ENCODE measurements around the gene SH2D7. TPM values are rescaled to one million over a fixed set of nuclear protein-coding genes. Genes with fewer than 3 reads are reported as not detected.

SH2D7 gene
- polyA plus RNA-seq, 1 donor from 2014 or later = not detected

DNA sequence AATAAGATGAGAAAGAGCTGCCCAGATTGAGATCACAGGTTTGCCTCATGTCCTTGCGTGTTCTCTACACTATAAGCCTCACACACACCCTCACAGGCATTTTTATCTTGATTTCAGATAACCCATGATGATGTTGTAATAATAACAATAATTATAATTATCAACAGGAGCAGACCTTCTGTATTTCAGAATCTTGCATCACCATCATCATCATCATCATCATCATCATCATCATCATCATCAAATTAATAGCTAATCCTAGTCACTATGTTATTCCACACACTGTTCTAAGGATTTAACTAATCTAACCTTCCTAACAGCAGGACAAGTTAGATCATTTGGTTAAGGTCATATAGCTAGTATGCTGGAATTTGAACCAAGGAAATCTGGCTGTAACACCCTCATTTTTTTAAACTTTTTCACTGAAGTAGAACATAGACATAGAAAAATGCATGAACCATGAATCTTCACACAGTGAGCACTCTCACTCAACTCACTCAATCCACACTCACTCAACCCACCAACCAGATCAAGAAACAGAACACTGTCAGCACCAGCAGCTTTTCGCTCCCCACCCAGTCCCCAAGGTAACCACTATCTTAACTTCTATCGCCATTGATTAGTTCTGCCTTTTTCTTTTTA is 1.8 kb upstream of the SH2D7 start:
- Histone ChIP-seq H3K79me2 (replicated peaks; ENCODE audit: insufficient read depth, low read length) (no peaks in the 10 kb centered on the region), H3K9ac (ENCODE audit: low read length) (no peak overlapping the region), H3K4me3 (ENCODE audit: low read length) (no peak overlapping the region), H2AFZ (ENCODE audit: low read depth, low read length) (no peak overlapping the region), H4K20me1 (ENCODE audit: insufficient read depth) (no peaks in the 10 kb centered on the region), H3K27ac (ENCODE audit: low read length) (no peak overlapping the region), H3K9me2 (ENCODE audit: insufficient read depth, low read length) (no peaks in the 10 kb centered on the region), H3K9me3 (ENCODE audit: low read length) (no peaks in the 10 kb centered on the region), H3K27me3 (ENCODE audit: insufficient read depth, low read depth, low read length) (no peaks in the 10 kb centered on the region), H3K36me3 (ENCODE audit: insufficient read depth, low read length) (no peaks in the 10 kb centered on the region), H3K4me2 (ENCODE audit: low read length) (no peak overlapping the region), H3F3A (ENCODE audit: insufficient read depth, low read length, poor library complexity, severe bottlenecking) (no peaks in the 10 kb centered on the region)
- TF ChIP-seq, protein P1, sequence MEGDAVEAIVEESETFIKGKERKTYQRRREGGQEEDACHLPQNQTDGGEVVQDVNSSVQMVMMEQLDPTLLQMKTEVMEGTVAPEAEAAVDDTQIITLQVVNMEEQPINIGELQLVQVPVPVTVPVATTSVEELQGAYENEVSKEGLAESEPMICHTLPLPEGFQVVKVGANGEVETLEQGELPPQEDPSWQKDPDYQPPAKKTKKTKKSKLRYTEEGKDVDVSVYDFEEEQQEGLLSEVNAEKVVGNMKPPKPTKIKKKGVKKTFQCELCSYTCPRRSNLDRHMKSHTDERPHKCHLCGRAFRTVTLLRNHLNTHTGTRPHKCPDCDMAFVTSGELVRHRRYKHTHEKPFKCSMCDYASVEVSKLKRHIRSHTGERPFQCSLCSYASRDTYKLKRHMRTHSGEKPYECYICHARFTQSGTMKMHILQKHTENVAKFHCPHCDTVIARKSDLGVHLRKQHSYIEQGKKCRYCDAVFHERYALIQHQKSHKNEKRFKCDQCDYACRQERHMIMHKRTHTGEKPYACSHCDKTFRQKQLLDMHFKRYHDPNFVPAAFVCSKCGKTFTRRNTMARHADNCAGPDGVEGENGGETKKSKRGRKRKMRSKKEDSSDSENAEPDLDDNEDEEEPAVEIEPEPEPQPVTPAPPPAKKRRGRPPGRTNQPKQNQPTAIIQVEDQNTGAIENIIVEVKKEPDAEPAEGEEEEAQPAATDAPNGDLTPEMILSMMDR (IDR thresholded peaks at IDR 0.05; ENCODE audit: poor library complexity, severe bottlenecking) = no peak
- no peak for TF ChIP-seq MXI1 (conservative IDR thresholded peaks at IDR 0.05; ENCODE audit: poor library complexity, severe bottlenecking)
- no peak for TF ChIP-seq RAD21 (conservative IDR thresholded peaks at IDR 0.05)
- TF ChIP-seq EP300 (conservative IDR thresholded peaks at IDR 0.05; ENCODE audit: poor library complexity, severe bottlenecking) = no peak
- TF ChIP-seq SMC3 (conservative IDR thresholded peaks at IDR 0.05; ENCODE audit: poor library complexity) = no peak
- no peak for TF ChIP-seq EZH2 (IDR thresholded peaks at IDR 0.05; ENCODE audit: borderline replicate concordance, insufficient read depth, low read length, poor library complexity, severe bottlenecking)
- no peak for TF ChIP-seq TAF1 (IDR thresholded peaks at IDR 0.05; ENCODE audit: low read depth)
- no peak for TF ChIP-seq POLR2AphosphoS5 (IDR thresholded peaks at IDR 0.05)
- TF ChIP-seq, protein P2, sequence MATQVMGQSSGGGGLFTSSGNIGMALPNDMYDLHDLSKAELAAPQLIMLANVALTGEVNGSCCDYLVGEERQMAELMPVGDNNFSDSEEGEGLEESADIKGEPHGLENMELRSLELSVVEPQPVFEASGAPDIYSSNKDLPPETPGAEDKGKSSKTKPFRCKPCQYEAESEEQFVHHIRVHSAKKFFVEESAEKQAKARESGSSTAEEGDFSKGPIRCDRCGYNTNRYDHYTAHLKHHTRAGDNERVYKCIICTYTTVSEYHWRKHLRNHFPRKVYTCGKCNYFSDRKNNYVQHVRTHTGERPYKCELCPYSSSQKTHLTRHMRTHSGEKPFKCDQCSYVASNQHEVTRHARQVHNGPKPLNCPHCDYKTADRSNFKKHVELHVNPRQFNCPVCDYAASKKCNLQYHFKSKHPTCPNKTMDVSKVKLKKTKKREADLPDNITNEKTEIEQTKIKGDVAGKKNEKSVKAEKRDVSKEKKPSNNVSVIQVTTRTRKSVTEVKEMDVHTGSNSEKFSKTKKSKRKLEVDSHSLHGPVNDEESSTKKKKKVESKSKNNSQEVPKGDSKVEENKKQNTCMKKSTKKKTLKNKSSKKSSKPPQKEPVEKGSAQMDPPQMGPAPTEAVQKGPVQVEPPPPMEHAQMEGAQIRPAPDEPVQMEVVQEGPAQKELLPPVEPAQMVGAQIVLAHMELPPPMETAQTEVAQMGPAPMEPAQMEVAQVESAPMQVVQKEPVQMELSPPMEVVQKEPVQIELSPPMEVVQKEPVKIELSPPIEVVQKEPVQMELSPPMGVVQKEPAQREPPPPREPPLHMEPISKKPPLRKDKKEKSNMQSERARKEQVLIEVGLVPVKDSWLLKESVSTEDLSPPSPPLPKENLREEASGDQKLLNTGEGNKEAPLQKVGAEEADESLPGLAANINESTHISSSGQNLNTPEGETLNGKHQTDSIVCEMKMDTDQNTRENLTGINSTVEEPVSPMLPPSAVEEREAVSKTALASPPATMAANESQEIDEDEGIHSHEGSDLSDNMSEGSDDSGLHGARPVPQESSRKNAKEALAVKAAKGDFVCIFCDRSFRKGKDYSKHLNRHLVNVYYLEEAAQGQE (IDR thresholded peaks at IDR 0.05; ENCODE audit: borderline replicate concordance) = no peak

DNA sequence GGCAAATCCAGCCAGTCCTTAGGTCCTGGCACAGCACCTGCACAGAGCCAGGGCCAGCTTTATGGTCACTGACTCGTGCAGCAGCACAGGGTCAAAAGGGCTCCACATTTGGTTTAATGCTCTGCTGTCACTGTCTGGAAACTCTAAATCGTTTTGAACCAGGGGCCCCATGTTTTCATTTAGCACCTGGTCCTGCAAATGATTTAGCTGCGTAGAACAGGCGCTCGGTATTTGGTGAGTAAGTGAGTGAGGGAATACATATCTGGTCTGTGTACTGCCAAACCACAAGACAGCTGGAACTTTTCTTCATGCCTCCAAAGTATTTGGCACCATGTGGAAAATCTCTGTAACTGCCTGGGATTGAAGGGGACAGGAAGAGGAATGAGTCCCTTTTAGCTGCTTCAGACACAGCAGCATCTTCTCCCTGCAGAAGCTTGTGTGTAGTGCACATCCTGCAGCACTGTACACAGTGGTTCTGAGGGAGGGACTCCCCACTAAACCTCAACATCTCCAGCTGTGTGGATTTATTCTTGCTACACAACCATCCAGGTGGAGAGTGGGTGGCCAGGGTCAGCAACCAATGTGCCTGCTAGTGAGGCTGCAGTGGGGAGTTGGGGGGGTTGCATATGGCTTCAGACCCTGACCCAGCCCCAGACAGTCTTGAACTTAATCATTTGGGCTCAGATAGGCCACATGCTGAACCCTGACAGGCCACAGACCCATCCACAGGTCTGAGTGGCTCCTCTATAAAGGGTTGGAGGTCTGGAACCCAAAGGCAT is 1.1 kb downstream of the SH2D7 start:
- H3K36me3 ChIP-seq (ENCODE audit: insufficient read depth, low read length) = no peaks in the 10 kb centered on the region
- H3K9me2 ChIP-seq (ENCODE audit: insufficient read depth, low read length) = no peaks in the 10 kb centered on the region
- H3K9me3 ChIP-seq (ENCODE audit: low read length) = no peaks in the 10 kb centered on the region
- no peaks in the 10 kb centered on the region for H4K20me1 ChIP-seq (ENCODE audit: insufficient read depth)
- H3K4me2 ChIP-seq (ENCODE audit: low read length) = no peak overlapping the region
- H3F3A ChIP-seq (ENCODE audit: insufficient read depth, low read length, poor library complexity, severe bottlenecking) = no peaks in the 10 kb centered on the region
- no peak overlapping the region for H2AFZ ChIP-seq (ENCODE audit: low read depth, low read length)
- TF ChIP-seq, protein P1 (IDR thresholded peaks at IDR 0.05; ENCODE audit: poor library complexity, severe bottlenecking) = no peak
- TF ChIP-seq TAF1 (IDR thresholded peaks at IDR 0.05; ENCODE audit: low read depth) = no peak
- TF ChIP-seq SMC3 (conservative IDR thresholded peaks at IDR 0.05; ENCODE audit: poor library complexity) = no peak
- no peak for TF ChIP-seq EZH2 (IDR thresholded peaks at IDR 0.05; ENCODE audit: borderline replicate concordance, insufficient read depth, low read length, poor library complexity, severe bottlenecking)
- TF ChIP-seq MXI1 (conservative IDR thresholded peaks at IDR 0.05; ENCODE audit: poor library complexity, severe bottlenecking) = no peak
- no peak for TF ChIP-seq RAD21 (conservative IDR thresholded peaks at IDR 0.05)
- TF ChIP-seq, protein P2 (IDR thresholded peaks at IDR 0.05; ENCODE audit: borderline replicate concordance) = no peak
- no peak for TF ChIP-seq EP300 (conservative IDR thresholded peaks at IDR 0.05; ENCODE audit: poor library complexity, severe bottlenecking)
- TF ChIP-seq POLR2AphosphoS5 (IDR thresholded peaks at IDR 0.05) = no peak
- H3K4me3 ChIP-seq (ENCODE audit: low read length) = no peak overlapping the region
- H3K27me3 ChIP-seq (ENCODE audit: insufficient read depth, low read depth, low read length) = no peaks in the 10 kb centered on the region
- H3K9ac ChIP-seq (ENCODE audit: low read length) = no peak overlapping the region
- H3K79me2 ChIP-seq (replicated peaks; ENCODE audit: insufficient read depth, low read length) = no peaks in the 10 kb centered on the region
- H3K27ac ChIP-seq (ENCODE audit: low read length) = no peak overlapping the region

Data from neural cell (in vitro differentiated cells).